HG03457 (cell line): Measurements from ENCODE around the gene SLC25A51.

Experiments used
- ATAC-seq: cut with Tn5 transposase; IDR thresholded peaks from one replicate; pipeline ENCODE4 v1.9.1; 2021; ENCODE audit warnings: moderate number of reproducible peaks; ENCODE audit not compliant: unreplicated experiment

SLC25A51 gene

GRCh38 chr9:37903647-37904444 is at the start of gene SLC25A51:
SLC25A51 (minus strand) TSS chr9:37904127; CDS start chr9:37888550, 15,577 bp downstream.
- peak; percentile 75 for ATAC-seq

- no peak for ATAC-seq
Measured at GRCh38 chr9:37953206-37953774, 49.4 kb upstream of the SLC25A51 start.

DNA sequence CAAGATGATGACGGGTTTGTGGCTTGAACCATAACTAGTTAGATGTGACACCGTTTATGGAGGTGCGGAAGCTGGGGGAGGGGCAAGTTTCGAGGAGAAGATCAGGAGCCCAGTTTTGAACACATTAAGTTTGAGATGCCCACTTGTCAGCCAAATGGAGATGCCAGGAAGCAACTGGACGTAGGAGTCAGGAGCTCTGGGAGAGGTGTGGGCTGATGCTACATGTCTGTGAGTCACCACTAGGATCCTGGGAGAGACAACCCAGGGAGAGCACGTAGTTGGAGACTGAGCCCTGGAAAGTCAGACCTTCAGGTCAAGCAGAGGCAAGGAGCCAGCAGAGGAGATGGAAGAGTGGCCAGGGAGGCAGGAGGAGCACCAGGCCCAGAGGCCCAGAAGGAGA is 48.8 kb upstream of the SLC25A51 start:
- no peak for ATAC-seq

- ATAC-seq: no peak
Measured at GRCh38 chr9:37951671-37952449, 47.9 kb upstream of the SLC25A51 start.

- ATAC-seq: no peak
Measured at GRCh38 chr9:37950561-37950960, 46.6 kb upstream of the SLC25A51 start.

- ATAC-seq: no peak
Measured at GRCh38 chr9:37949576-37949975, 45.6 kb upstream of the SLC25A51 start.

GRCh38 chr9:37948417-37948980 is 44.6 kb upstream of the SLC25A51 start:
- ATAC-seq: no peak

DNA sequence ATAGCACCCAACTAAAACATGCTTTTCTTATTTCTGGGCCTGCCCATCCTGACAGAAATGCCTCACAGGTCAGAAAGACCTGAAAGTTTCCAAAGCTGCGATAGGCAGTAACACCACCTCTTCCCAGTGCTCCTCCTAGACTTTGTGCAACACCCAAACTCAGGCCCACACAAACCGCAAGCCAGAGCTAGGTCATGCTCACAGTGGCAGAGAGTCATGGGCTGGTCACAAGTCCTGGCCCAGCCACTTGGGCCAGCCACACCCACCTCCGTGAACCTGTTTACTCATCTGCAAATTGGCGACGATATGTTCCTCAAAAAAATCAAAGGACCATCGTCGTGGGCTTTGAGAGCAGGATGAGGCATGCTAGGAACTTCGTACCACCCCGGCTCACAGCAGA is 44.0 kb upstream of the SLC25A51 start:
- ATAC-seq: no peak

DNA sequence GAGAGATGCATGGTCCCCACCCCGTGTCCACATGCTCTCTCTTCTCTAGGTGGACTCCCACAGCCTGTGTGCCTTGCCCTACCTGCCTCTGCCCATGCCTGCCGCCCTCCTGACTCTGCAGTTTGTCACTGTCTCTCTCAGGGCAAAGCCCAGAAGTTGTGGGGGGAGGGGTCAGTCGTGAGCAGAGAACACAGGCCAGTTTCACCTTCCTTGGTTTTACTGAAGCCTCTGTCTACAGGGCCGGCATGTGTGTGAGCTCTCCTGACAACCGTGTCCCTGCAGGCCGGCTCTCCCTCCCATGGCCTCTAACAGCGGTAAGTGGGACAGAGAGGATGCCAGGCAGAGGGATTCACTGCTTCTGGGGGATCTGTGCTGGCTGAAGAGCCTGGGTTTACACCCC is 43.5 kb upstream of the SLC25A51 start:
- no peak for ATAC-seq

- ATAC-seq: no peak
Measured at GRCh38 chr9:37946971-37947370, 43.0 kb upstream of the SLC25A51 start.

GRCh38 chr9:37946041-37946440 is 42.1 kb upstream of the SLC25A51 start:
- ATAC-seq: no peak

DNA sequence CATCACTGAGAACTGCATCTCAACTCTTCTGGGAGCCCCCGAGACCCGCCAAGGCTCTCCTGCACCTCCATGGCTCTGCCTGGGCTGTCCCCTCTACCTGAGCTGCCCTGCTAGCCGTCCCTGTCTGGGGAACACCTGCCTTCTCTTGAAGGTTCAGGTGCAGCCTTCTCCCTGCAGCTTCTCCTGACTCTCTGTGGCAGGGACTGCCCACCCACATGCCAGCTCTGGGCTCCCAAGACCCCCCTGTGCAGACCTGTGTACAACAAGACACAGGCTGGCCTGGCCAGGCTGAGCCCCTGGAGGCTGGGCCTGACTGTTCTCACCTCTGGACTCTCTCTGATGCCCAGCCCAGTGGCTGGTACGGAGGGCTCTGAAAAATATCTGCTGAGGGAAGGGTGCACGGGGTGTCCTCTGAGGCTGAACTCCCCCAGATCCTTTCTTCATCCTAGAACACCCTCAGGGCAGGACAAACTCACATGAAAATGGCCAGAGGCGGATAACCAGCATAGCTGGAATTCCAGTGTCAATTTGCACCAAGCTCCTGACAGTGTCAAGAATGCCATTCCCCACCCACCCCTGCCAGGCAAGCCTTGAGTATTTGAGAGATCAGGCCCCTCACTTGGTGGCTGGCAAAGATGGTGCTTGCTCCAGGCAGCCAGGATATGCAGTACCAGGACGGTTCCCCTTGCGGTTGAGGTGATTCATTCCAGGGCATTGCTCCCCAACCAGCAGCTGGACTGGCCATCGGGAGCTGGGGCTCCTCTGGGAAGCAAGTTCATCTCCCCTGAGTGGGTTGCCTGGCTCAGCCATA is 40.9 kb upstream of the SLC25A51 start:
- ATAC-seq: no peak

GRCh38 chr9:37944266-37944650 is 40.3 kb upstream of the SLC25A51 start:
- no peak for ATAC-seq

GRCh38 chr9:37943345-37944265 is 39.7 kb upstream of the SLC25A51 start:
- no peak for ATAC-seq

DNA sequence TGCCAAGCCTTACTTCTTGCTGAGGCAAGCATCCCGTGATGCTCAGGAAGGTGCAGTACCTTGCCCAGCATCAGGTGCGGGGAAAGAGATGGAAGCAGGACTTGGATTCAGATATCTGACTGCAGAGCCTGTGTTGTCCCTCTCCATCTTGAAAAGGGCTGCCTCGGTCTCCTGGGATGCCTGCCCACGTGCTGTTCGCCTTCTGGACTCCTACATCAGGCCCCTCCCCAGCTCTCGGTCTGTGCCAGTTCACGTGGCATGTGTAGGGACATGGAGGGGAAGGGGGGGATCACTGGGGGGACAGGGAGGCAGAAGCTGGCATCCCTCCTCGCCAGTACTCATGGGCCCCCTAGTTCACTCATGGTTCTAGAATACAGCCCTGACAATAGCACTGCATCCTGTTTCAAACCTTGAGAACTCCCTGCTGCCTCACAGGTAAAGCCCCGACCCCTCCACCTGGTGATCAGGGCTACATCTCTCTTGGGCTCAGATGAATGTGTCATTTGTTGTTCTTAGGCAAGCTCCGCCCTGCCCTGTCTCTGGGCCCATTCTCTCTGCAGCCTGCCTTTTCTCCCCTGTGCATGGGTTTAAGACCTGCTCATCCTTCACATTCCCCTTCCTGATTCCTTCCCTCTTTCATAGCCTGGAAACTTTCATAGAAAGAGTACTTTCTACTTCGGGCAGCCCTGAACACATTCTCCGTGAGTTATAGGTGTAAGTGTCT is 38.9 kb upstream of the SLC25A51 start:
- no peak for ATAC-seq

GRCh38 chr9:37941253-37941652 is 37.3 kb upstream of the SLC25A51 start:
- ATAC-seq: no peak

DNA sequence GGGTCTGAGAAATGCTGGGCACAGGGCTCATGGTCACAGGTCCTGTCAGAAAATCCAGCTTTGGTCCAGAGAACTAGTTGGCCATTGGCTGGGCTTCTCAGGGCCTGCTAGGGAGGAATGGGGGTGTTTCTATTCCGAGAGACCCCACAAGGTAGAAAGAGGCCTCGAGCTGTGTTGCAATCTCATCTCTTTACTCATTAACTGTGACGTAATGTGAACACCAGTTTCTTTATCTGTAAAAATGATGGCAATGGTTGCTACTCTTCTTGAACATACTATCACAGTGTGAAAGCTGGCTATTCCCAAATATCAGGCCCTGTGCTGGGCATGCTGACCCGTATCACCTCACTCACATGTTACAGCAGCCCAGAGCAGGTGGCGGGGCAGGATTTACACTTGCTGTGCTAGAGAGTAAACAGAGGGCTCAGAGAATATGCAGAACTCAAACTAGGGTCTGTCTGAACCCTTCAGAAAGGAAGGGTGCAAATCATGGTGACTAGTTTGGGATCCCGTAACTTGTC is 35.7 kb upstream of the SLC25A51 start:
- ATAC-seq: no peak

GRCh38 chr9:37938121-37938891 is 34.4 kb upstream of the SLC25A51 start:
- no peak for ATAC-seq
